HL-60 (cell line): Measurements from ENCODE around the gene COPS7A.

Experiments
- GABPA ChIP-seq: IDR thresholded peaks from 2 replicates; pipeline ENCODE4 v1.6.1; 2012; ENCODE audit warnings: low read depth
- TF ChIP-seq, protein P1 (sequence below): IDR thresholded peaks from one replicate; pipeline ENCODE4 v1.5.1; 2011; ENCODE audit warnings: low read length, control low read depth, inconsistent platforms; ENCODE audit not compliant: insufficient read depth

DNA sequence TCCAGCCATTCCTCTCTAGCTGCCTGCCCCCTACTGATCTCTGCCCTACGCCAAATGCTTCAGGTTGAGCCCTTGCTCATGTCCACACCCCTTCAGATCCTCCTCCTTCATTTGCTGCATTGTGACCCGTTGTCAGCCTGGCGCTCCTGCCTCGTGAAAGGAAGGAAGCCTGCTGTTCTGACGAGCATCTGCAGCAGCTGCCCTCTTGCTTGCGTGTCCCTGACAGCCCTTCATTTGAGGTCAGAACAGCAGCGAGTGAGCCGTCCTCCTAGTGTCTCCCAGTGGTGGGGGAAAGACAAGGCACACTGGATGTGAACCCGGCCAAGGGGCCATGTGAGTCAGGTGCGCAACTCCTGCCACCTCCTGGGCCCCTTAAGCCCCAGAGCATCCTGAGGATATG lies 20.2 kb upstream of the COPS7A start:
- no peak for TF ChIP-seq GABPA
- TF ChIP-seq, protein P1, sequence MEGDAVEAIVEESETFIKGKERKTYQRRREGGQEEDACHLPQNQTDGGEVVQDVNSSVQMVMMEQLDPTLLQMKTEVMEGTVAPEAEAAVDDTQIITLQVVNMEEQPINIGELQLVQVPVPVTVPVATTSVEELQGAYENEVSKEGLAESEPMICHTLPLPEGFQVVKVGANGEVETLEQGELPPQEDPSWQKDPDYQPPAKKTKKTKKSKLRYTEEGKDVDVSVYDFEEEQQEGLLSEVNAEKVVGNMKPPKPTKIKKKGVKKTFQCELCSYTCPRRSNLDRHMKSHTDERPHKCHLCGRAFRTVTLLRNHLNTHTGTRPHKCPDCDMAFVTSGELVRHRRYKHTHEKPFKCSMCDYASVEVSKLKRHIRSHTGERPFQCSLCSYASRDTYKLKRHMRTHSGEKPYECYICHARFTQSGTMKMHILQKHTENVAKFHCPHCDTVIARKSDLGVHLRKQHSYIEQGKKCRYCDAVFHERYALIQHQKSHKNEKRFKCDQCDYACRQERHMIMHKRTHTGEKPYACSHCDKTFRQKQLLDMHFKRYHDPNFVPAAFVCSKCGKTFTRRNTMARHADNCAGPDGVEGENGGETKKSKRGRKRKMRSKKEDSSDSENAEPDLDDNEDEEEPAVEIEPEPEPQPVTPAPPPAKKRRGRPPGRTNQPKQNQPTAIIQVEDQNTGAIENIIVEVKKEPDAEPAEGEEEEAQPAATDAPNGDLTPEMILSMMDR = no peak
